ENCODE results near the gene EXOC3L4.

EXOC3L4 gene

GRCh38 chr14:103125098-103126070, 30.9 kb downstream of the EXOC3L4 start:
- peaks cover 30% of the 10 kb centered on the region for H3K27me3 Mint-ChIP-seq (ENCODE audit: low read depth)
- H3K27ac Mint-ChIP-seq = peak overlapping the region in 1 of 3 experiments; percentile 45
- no peaks in the 10 kb centered on the region for H3K36me3 Mint-ChIP-seq (ENCODE audit: low read depth)
- peaks cover 36% of the 10 kb centered on the region for H3K4me1 Mint-ChIP-seq
- TF ChIP-seq, protein P1, sequence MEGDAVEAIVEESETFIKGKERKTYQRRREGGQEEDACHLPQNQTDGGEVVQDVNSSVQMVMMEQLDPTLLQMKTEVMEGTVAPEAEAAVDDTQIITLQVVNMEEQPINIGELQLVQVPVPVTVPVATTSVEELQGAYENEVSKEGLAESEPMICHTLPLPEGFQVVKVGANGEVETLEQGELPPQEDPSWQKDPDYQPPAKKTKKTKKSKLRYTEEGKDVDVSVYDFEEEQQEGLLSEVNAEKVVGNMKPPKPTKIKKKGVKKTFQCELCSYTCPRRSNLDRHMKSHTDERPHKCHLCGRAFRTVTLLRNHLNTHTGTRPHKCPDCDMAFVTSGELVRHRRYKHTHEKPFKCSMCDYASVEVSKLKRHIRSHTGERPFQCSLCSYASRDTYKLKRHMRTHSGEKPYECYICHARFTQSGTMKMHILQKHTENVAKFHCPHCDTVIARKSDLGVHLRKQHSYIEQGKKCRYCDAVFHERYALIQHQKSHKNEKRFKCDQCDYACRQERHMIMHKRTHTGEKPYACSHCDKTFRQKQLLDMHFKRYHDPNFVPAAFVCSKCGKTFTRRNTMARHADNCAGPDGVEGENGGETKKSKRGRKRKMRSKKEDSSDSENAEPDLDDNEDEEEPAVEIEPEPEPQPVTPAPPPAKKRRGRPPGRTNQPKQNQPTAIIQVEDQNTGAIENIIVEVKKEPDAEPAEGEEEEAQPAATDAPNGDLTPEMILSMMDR (IDR thresholded peaks at IDR 0.05; ENCODE audit: unreplicated experiment in 3 of 3) = no peak
- H3K9me3 Mint-ChIP-seq = no peaks in the 10 kb centered on the region
- H3K4me3 Mint-ChIP-seq = peak overlapping the region; percentile 63 to 81 (median 78)

GRCh38 chr14:103126088-103126872, 31.8 kb downstream of the EXOC3L4 start:
- peaks cover 39% of the 10 kb centered on the region for H3K4me1 Mint-ChIP-seq
- H3K27me3 Mint-ChIP-seq (ENCODE audit: low read depth) = peaks cover 30% of the 10 kb centered on the region
- no peaks in the 10 kb centered on the region for H3K36me3 Mint-ChIP-seq (ENCODE audit: low read depth)
- TF ChIP-seq, protein P1 (IDR thresholded peaks at IDR 0.05; ENCODE audit: unreplicated experiment in 3 of 3) = no peak
- H3K27ac Mint-ChIP-seq = peak overlapping the region in 2 of 3 experiments; percentile 45 to 53
- no peaks in the 10 kb centered on the region for H3K9me3 Mint-ChIP-seq
- H3K4me3 Mint-ChIP-seq = peak overlapping the region; percentile 63 to 81 (median 78)

DNA sequence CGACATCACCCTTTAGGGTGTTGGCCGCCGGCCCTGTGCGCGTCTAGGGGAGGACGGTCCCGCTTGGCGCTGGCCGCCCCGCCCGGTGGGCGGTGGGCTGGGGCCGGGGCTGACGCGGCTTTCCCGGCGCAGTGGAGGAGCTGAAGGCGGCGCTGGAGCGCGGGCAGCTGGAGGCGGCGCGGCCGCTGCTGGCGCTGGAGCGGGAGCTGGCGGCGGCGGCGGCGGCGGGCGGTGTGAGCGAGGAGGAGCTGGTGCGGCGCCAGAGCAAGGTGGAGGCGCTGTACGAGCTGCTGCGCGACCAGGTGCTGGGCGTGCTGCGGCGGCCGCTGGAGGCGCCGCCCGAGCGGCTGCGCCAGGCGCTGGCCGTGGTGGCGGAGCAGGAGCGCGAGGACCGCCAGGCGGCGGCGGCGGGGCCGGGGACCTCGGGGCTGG, 32.4 kb downstream of the EXOC3L4 start:
- TF ChIP-seq, protein P1 (IDR thresholded peaks at IDR 0.05; ENCODE audit: unreplicated experiment in 3 of 3) = peak; percentile 13 to 29 (median 14)
- Mint-ChIP-seq H3K4me1 (peaks cover 40% of the 10 kb centered on the region), H3K36me3 (ENCODE audit: low read depth) (no peaks in the 10 kb centered on the region), H3K9me3 (no peaks in the 10 kb centered on the region), H3K27me3 (ENCODE audit: low read depth) (peaks cover 30% of the 10 kb centered on the region), H3K27ac (no peak overlapping the region), H3K4me3 (peak overlapping the region in 1 of 3 experiments; percentile 78)

DNA sequence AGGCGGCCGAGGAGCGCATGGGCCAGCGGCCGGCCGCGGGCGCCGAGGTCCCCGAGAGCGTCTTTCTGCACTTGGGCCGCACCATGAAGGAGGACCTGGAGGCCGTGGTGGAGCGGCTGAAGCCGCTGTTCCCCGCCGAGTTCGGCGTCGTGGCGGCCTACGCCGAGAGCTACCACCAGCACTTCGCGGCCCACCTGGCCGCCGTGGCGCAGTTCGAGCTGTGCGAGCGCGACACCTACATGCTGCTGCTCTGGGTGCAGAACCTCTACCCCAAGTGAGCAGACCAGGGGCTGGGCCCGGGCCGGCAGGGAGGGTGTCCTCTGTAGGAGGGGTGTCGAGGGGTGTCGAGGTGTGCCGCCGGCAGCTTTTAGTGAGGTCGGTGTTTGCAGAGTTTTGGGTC, 32.8 kb downstream of the EXOC3L4 start:
- no peak overlapping the region for H3K27ac Mint-ChIP-seq
- H3K36me3 Mint-ChIP-seq (ENCODE audit: low read depth) = no peaks in the 10 kb centered on the region
- no peaks in the 10 kb centered on the region for H3K9me3 Mint-ChIP-seq
- H3K27me3 Mint-ChIP-seq (ENCODE audit: low read depth) = peaks cover 25% of the 10 kb centered on the region
- H3K4me1 Mint-ChIP-seq = peaks cover 39% of the 10 kb centered on the region
- H3K4me3 Mint-ChIP-seq = no peak overlapping the region
- TF ChIP-seq, protein P1 (IDR thresholded peaks at IDR 0.05; ENCODE audit: unreplicated experiment in 3 of 3) = no peak

DNA sequence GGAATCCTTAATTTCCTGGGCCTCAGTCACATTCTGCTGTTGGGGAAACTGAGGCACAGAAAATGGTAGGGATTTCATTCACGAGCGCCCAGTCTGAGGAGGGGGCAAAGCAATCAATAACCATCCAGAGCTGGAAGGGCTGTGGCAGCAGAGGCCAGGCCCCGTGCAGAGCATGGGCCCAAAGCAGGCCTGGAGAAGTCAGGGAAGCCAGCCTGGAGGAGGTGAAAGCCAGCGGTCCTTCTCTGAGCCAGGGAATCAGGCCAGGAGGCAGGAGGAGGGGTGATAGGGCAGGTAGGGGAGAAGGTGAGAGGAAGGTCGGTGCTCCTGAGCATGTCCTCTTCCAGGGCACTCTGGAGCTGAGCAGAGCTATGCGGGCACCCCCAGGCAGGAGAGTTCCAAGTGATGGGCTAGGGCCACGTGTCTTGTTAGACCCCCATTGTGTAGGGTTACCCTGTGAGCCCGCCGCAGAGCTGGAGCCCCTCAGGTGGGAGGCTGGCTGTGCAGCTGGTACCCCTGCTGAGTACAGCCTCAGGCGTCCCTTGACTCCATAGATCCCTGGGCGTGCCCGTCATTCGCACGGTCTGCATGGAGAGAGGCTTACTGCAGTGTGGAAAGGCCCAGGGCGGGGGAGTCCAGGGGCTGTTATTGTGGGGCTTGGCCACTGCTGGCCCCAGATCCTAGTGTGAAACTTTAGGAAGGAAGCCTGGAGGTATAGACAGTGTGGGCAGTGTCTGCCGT, 33.5 kb downstream of the EXOC3L4 start:
- Mint-ChIP-seq H3K4me3 (peak overlapping the region in 2 of 3 experiments; percentile 37 to 38), H3K36me3 (ENCODE audit: low read depth) (peaks cover 4% of the 10 kb centered on the region), H3K9me3 (no peaks in the 10 kb centered on the region), H3K27ac (peak overlapping the region in 1 of 3 experiments; percentile 14), H3K4me1 (peaks cover 44% of the 10 kb centered on the region), H3K27me3 (ENCODE audit: low read depth) (peaks cover 25% of the 10 kb centered on the region)
- TF ChIP-seq, protein P1 (IDR thresholded peaks at IDR 0.05; ENCODE audit: unreplicated experiment in 3 of 3) = no peak
